Trophoblast cell (in vitro differentiated cells and primary cell): ENCODE results near the gene EML4.
"Not testable (repeated sequence)": the region's sequence is repeated elsewhere in the genome, so short reads cannot be mapped to it uniquely, and the experiment has no call there.

Experiments used
- DNase-seq, 2 donors: peaks; one replicate each; pipeline ENCODE4 v3.0.0-alpha.2; 2016
- H2AFZ ChIP-seq: 2 replicates; pipeline ENCODE4 v1.6.1; 2013; ENCODE audit warnings: low read length, moderate library complexity, mild to moderate bottlenecking; ENCODE audit not compliant: insufficient read depth, poor library complexity
- H2AK5ac ChIP-seq: 2 replicates; pipeline ENCODE4 v1.6.1; 2013; ENCODE audit warnings: mild to moderate bottlenecking, low read length
- H2BK120ac ChIP-seq: 2 replicates; pipeline ENCODE4 v1.6.1; 2013; ENCODE audit warnings: low read length, mild to moderate bottlenecking, moderate library complexity; ENCODE audit not compliant: insufficient read depth, poor library complexity
- H2BK12ac ChIP-seq: 2 replicates; pipeline ENCODE4 v1.6.1; 2013; ENCODE audit warnings: mild to moderate bottlenecking, low read length, moderate library complexity
- H2BK5ac ChIP-seq: 2 replicates; pipeline ENCODE4 v1.6.1; 2013; ENCODE audit warnings: low read length, low read depth, moderate library complexity, mild to moderate bottlenecking; ENCODE audit not compliant: poor library complexity
- H3K14ac ChIP-seq: 2 replicates; pipeline ENCODE4 v1.6.1; 2013; ENCODE audit warnings: mild to moderate bottlenecking, low read length
- H3K18ac ChIP-seq: 2 replicates; pipeline ENCODE4 v1.6.1; 2013; ENCODE audit warnings: mild to moderate bottlenecking, low read length
- H3K23ac ChIP-seq: 2 replicates; pipeline ENCODE4 v1.6.1; 2013; ENCODE audit warnings: low read length
- H3K27ac ChIP-seq: 2 replicates; pipeline ENCODE4 v1.5.1; 2013; ENCODE audit warnings: low read depth, mild to moderate bottlenecking, inconsistent platforms, low read length, moderate library complexity
- H3K27me3 ChIP-seq: 2 replicates; pipeline ENCODE4 v1.6.1; 2013; ENCODE audit warnings: inconsistent platforms, mild to moderate bottlenecking, low read length, moderate library complexity; ENCODE audit not compliant: insufficient read depth
- H3K36me3 ChIP-seq, 2 experiments: 1 replicate in 1 of 2; 2 replicates in 1 of 2; pipeline ENCODE4 v1.6.1; 2013; ENCODE audit warnings: low read length in 2 of 2, mild to moderate bottlenecking in 2 of 2, moderate library complexity in 1 of 2; ENCODE audit not compliant: insufficient read depth in 2 of 2, control insufficient read depth in 1 of 2
- H3K4ac ChIP-seq: 2 replicates; pipeline ENCODE4 v1.6.1; 2013; ENCODE audit warnings: low read depth, mild to moderate bottlenecking, low read length, moderate library complexity
- H3K4me1 ChIP-seq, 2 experiments: 1 replicate in 1 of 2; 2 replicates in 1 of 2; pipeline ENCODE4 v1.6.1; 2013; ENCODE audit warnings: low read length in 2 of 2, mild to moderate bottlenecking in 2 of 2, moderate library complexity in 1 of 2; ENCODE audit not compliant: insufficient read depth in 2 of 2, control insufficient read depth in 1 of 2
- H3K4me2 ChIP-seq: 2 replicates; pipeline ENCODE4 v1.6.1; 2013; ENCODE audit warnings: inconsistent platforms, mild to moderate bottlenecking, low read length, moderate library complexity
- H3K4me3 ChIP-seq: 2 replicates; pipeline ENCODE4 v1.5.1; 2013; ENCODE audit warnings: mild to moderate bottlenecking, low read depth, low read length, inconsistent platforms
- H3K79me1 ChIP-seq: one replicate; pipeline ENCODE4 v1.6.1; 2013; ENCODE audit warnings: low read length
- H3K79me2 ChIP-seq: 2 replicates; pipeline ENCODE4 v1.6.1; 2013; ENCODE audit warnings: low read length, mild to moderate bottlenecking; ENCODE audit not compliant: control insufficient read depth, insufficient read depth, poor library complexity
- H3K9ac ChIP-seq: 2 replicates; pipeline ENCODE4 v1.6.1; 2013; ENCODE audit warnings: mild to moderate bottlenecking, low read length
- H3K9me3 ChIP-seq: 2 replicates; pipeline ENCODE4 v1.6.1; 2013; ENCODE audit warnings: low read depth, mild to moderate bottlenecking, control low read depth, inconsistent platforms, low read length; ENCODE audit not compliant: insufficient read depth
- H4K12ac ChIP-seq: 2 replicates; pipeline ENCODE4 v1.6.1; 2013; ENCODE audit warnings: low read depth, mild to moderate bottlenecking, low read length, moderate library complexity
- H4K8ac ChIP-seq: 2 replicates; pipeline ENCODE4 v1.6.1; 2013; ENCODE audit warnings: low read depth, mild to moderate bottlenecking, low read length, moderate library complexity
- H4K91ac ChIP-seq: one replicate; pipeline ENCODE4 v1.6.1; 2013; ENCODE audit warnings: low read depth, mild to moderate bottlenecking, low read length, moderate library complexity
- WGBS: extraction: QIAGEN DNeasy Blood & Tissue Kit; methylation state at CpG from one replicate; pipeline ENCODE4 v1.1.7; 2013; ENCODE audit warnings: missing lambda C conversion rate; ENCODE audit not compliant: insufficient read length, insufficient coverage; ENCODE audit errors: extremely low coverage; 5-methylcytosine and 5-hydroxymethylcytosine counted together

Gene EML4

DNA sequence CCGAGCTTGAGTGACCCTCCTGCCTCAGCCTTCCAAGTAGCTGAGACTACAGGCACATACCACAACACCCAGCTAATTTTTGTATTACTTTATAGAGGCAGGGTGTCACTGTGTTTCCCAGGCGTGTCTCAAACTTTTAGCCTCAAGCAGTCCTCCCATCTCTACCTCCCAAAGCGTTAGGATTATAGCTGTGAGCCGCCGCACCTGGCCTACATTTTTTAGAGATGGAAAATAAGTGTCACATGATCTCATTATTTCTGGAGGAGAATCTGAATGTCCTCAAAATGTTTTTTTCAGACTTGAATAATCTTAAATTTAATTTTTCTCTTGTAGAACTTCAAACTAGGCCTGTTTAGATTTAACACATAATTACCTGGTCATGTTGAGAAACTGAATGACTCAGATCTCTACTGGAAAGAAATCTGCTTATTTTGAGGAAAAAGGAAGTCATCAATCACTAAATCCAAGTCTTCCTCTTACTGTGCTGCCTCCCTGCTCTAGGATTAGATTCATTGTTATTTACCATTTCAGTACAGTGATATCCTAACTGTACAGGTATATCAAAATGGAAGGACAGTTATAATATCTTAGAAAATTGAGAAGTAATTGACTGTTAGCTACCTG is 99.5 kb downstream of the EML4 start:
- Histone ChIP-seq H3K4ac (no peak overlapping the region), H3K4me3 (no peak overlapping the region), H3K23ac (no peak overlapping the region), H2AK5ac (no peak overlapping the region), H3K79me2 (no peaks in the 10 kb centered on the region), H2AFZ (no peak overlapping the region), H3K9ac (no peak overlapping the region), H3K36me3 (peaks cover 0 to 8% of the 10 kb centered on the region in 2 experiments), H2BK120ac (no peak overlapping the region), H4K91ac (no peak overlapping the region), H3K4me1 (no peaks in the 10 kb centered on the region), H2BK5ac (no peak overlapping the region), H3K9me3 (no peaks in the 10 kb centered on the region), H3K79me1 (no peaks in the 10 kb centered on the region), H2BK12ac (no peak overlapping the region), H3K18ac (no peak overlapping the region), H4K12ac (no peak overlapping the region), H3K27me3 (no peaks in the 10 kb centered on the region), H3K4me2 (no peak overlapping the region), H3K27ac (no peak overlapping the region), H4K8ac (no peak overlapping the region), H3K14ac (no peak overlapping the region)
- WGBS = no CpG with 5 or more reads among the region's 5 CpGs
- no peak for DNase-seq

DNA sequence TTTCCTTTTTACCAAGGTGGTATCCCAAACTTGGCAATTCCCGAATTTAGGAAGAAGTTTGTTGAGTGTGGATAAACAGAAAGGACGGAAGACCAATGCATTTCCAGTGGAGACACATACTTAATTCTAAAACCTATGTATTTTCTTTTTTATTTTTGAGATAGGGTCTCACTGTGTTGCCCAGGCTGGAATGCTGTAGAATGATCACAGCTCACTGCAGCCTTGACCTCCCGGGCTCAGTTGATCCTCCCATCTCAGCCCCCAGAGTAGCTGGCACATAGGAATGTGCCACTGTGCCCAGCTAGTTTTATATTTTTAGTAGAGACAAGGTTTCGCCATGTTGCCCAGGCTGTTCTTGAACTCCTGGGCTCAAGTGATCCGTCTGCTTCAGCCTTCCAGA is 101.6 kb downstream of the EML4 start:
- Histone ChIP-seq H2BK120ac (no peak overlapping the region), H4K8ac (no peak overlapping the region), H3K18ac (no peak overlapping the region), H3K4ac (no peak overlapping the region), H3K79me1 (no peaks in the 10 kb centered on the region), H3K9ac (no peak overlapping the region), H2BK5ac (no peak overlapping the region), H3K27me3 (no peaks in the 10 kb centered on the region), H2AK5ac (no peak overlapping the region), H3K4me1 (no peaks in the 10 kb centered on the region), H3K4me2 (no peak overlapping the region), H3K14ac (no peak overlapping the region), H4K91ac (no peak overlapping the region), H3K27ac (no peak overlapping the region), H3K23ac (no peak overlapping the region), H3K4me3 (no peak overlapping the region), H4K12ac (no peak overlapping the region), H3K79me2 (no peaks in the 10 kb centered on the region), H2BK12ac (no peak overlapping the region), H3K36me3 (peaks cover 0 to 5% of the 10 kb centered on the region in 2 experiments), H2AFZ (no peak overlapping the region), H3K9me3 (no peaks in the 10 kb centered on the region)
- DNase-seq = no peak
- no CpG with 5 or more reads among the region's 5 CpGs for whole genome bisulfite sequencing

DNA sequence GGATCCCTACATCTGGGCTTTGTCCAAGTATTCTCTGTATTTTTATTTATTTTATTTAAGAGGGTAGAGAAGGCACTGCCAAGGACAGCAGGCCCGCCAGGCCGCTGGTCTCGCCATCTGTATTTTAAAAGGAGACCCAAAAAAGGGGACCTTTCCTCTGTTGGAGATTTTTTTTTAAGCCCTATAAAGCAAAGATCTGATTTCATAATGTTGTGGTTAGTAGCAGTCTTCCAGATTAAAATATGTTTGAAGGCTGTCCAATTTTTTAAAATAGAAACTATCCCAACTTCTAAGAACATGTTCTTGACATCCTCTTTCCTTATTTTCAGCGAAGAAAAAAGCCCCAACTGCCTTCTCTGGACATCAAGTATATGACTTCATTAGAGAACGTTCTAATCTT is 102.1 kb downstream of the EML4 start:
- not testable (repeated sequence) for H4K8ac ChIP-seq, H3K79me1 ChIP-seq, H2BK120ac ChIP-seq, H2BK12ac ChIP-seq, H3K36me3 ChIP-seq, H2AFZ ChIP-seq, H3K79me2 ChIP-seq, H3K27me3 ChIP-seq, DNase-seq, H3K18ac ChIP-seq, H3K9ac ChIP-seq, H3K23ac ChIP-seq, H3K4me3 ChIP-seq, H4K12ac ChIP-seq, H3K9me3 ChIP-seq, H2AK5ac ChIP-seq, H3K4me1 ChIP-seq, H3K27ac ChIP-seq, H3K4me2 ChIP-seq, H3K14ac ChIP-seq, H4K91ac ChIP-seq, H2BK5ac ChIP-seq, H3K4ac ChIP-seq
- no CpG with 5 or more reads among the region's 5 CpGs for WGBS

DNA sequence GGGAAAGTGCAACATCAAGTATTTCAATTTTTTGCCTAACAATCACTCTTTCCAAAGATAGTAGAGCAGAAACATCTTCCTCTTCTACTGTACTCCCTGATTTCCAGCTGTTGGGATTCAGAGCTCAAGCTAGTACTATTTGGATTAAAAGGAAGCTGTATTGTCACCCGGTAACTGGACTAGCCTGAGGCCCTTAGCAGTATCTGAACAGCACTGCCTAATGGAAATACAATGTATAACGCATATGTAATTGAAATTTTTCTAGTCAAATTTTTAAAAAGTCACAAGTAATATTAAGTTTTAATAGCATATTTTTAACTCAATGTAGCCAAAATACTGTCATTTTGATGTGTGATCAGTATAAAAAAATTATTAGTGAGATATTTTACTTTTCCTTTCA is 105.7 kb downstream of the EML4 start:
- Histone ChIP-seq H3K27me3 (no peaks in the 10 kb centered on the region), H3K4me3 (no peak overlapping the region), H3K9me3 (no peaks in the 10 kb centered on the region), H3K36me3 (peaks cover 0 to 5% of the 10 kb centered on the region in 2 experiments), H4K12ac (no peak overlapping the region), H2AFZ (no peak overlapping the region), H3K79me1 (no peaks in the 10 kb centered on the region), H3K4ac (no peak overlapping the region), H4K91ac (no peak overlapping the region), H3K4me2 (no peak overlapping the region), H2BK120ac (no peak overlapping the region), H3K27ac (no peak overlapping the region), H3K79me2 (no peaks in the 10 kb centered on the region), H3K14ac (no peak overlapping the region), H3K23ac (no peak overlapping the region), H2BK12ac (no peak overlapping the region), H2AK5ac (no peak overlapping the region), H2BK5ac (no peak overlapping the region), H3K18ac (no peak overlapping the region), H4K8ac (no peak overlapping the region), H3K4me1 (no peaks in the 10 kb centered on the region), H3K9ac (no peak overlapping the region)
- no CpG with 5 or more reads among the region's 2 CpGs for WGBS
- DNase-seq = no peak
